ENCODE results near the gene DEDD2.

Gene DEDD2

DNA sequence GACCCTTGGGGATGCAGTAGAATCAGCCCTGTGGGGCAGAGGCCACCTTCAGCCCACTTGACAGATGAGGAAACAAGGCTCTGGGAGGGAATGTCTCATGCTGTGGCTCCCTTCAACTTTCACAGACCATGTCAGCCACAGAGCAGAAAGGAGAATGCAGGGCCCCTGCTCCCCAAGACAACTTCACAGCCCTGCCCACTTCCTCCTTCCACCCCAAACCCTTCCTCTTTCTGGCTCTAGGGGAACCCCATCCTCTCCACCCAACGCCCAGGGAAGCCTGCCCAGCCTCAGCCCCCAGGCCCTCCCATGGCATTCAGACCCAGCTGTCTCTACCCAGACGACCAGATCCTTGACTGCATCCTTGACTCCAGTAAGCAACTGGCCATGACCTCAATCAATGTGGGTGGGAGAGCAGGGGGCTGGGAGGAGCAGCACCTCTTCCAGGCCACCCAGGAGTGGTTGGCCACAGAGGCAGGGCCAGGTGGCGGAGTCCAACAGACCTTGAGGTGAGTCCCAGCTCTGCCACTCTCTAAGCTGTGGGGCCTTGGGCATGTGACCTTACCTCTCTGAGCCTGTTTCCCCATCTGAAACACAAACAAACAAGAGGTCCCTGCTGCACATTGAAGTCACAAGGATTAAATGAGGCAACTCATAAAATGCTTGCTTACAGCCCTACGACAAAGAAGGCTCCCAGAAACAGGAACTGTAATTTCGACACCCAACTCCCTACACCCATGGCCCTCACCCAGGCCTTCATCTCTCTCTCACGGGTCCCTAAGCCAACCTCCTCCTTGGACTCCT is 15.8 kb downstream of the DEDD2 start:
- Histone ChIP-seq H3K36me3 (peaks cover 81% of the 10 kb centered on the region), H4K20me1 (peaks cover 84% of the 10 kb centered on the region), H3K4me1 (peaks cover 71% of the 10 kb centered on the region), H3K27me3 (no peaks in the 10 kb centered on the region), H3K9ac (no peak overlapping the region), H3K4me3 (no peak overlapping the region), H3K4me2 (peak overlapping the region; percentile 99), H3K9me3 (no peaks in the 10 kb centered on the region), H3K27ac (peak overlapping the region; percentile 45)
- no peak for TF ChIP-seq Cebpa-rat (IDR thresholded peaks at IDR 0.05)

DNA sequence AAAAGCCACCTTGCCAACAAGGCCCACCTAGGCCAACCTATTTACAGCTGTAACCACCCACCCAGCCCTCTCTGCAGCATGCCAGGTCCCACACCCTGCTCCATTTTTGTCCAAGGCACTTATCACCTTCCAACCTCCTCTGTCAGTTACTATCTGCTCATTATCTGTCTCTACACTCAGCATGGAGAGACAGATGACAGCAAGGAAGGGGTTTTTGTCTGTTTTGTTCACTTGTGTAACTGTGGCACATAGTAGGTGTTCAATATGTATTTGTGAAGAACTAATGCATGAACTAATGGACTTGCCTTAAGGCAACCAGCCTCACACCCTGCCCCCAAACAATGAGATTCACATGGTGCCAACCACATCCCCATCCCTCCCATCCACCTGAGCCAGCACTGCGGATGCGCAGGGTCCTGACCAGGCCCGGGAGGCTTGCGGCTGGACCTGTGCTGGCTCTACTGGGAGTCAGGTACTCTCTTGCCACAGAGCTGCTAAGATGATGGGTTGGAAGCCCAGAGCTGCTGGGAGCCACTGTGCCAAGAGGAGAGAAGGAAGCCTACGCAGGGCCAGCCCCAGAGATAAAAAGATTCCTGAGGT is 17.3 kb downstream of the DEDD2 start:
- Histone ChIP-seq H3K4me1 (peaks cover 81% of the 10 kb centered on the region), H3K36me3 (peaks cover 74% of the 10 kb centered on the region), H3K27ac (peak overlapping the region; percentile 95), H3K4me2 (peak overlapping the region; percentile 99), H3K9me3 (no peaks in the 10 kb centered on the region), H3K9ac (peak overlapping the region; percentile 81), H3K27me3 (no peaks in the 10 kb centered on the region), H4K20me1 (peaks cover 69% of the 10 kb centered on the region), H3K4me3 (peak overlapping the region; percentile 62)
- TF ChIP-seq Cebpa-rat (IDR thresholded peaks at IDR 0.05): no peak

DNA sequence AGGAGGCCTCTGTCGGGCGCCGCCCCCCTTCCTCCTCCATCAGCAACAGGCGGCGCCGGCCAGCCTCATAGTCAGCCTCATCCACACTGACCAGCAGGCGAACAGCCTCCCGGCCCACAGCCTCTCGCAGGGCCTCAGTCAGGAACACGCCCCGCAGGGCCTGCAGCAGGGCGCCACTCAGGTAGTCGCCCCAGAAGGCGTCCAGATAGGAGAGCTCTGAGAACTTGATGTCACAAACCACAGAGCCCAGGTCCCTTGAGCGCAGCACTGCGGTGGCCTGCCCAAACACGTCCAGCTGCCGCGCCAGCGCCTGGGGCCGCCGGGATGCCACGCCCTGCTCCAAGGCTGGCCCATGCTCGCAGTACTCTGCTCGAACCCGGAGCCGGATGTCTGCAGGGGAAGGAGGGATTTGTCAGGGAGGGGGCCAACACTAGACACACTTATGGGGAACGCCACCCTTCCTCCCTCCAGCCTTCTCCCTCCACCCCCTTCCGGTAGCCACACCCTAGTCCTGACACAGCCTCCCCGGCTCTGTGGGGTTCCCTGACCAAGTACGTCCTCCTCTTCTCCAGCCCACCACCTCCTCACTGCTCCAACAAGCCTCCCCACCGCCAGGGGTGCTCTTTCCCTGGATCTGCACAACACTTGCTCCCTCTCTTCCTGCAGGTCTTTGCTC is 17.9 kb downstream of the DEDD2 start:
- H3K9ac ChIP-seq: peak overlapping the region; percentile 81
- H3K27me3 ChIP-seq: no peaks in the 10 kb centered on the region
- TF ChIP-seq Cebpa-rat (IDR thresholded peaks at IDR 0.05): no peak
- H4K20me1 ChIP-seq: peaks cover 64% of the 10 kb centered on the region
- peaks cover 68% of the 10 kb centered on the region for H3K36me3 ChIP-seq
- no peaks in the 10 kb centered on the region for H3K9me3 ChIP-seq
- H3K4me2 ChIP-seq: peak overlapping the region; percentile 99
- peak overlapping the region; percentile 62 for H3K4me3 ChIP-seq
- H3K27ac ChIP-seq: peak overlapping the region; percentile 95
- peaks cover 81% of the 10 kb centered on the region for H3K4me1 ChIP-seq

DNA sequence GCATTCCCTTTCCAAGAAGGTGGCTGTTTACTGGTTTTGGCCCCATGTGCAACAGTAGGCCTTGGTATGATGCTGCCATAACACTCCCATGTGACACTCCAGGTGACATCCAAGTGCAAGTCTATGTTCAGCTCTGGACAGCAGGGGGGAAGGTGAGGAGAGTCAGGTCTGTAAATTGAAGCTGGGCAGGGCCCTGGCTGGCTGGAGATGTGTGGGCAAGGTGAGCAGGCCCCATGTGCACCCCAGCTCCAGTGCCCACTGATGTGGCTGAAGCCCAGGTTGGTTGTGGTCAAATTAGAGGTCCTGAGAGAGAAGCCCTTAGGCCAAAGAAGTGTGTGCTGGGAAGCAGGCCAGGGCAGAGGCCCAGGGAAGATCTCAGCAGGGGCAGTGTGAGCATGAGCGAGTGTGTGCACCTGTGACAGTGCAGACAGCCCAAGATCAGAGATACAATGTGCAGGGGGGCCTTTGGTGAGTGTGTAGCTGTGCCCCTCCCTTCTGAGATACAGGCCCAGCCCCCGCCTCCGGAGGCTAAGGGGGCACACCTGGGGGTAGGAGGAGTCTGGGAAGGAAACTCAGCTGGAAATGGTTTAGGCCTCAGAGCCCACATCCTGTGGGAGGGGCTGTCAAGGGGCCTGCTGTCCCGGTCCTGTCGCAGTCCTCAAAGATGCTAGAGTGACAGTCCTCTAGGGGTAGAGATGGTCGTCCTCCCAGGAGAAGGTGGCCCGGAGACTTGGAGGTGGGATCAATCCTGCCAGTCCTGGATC is 18.6 kb downstream of the DEDD2 start:
- H3K4me3 ChIP-seq: peak overlapping the region; percentile 62

DNA sequence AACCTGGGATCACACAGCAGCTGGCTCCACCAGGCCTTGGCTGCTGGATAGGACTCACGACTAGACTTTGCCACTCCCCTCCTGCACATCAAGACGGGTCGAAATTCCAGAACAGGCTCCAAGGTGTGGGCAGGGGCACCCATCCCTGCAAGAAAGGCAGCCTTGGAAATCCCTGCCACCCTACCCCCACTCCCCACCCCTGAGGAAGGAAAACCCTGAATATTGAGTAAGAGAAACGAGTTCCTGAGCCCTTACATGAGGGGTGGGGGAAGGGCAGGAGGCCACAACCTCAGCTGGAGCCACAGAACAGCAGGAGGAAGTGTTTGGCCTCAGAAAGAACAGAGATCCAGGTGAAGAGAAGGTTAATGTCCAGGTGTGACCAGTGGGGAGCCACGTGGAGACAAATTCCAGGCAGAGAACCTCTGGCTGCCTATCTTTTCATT is 20.1 kb downstream of the DEDD2 start:
- Histone ChIP-seq H3K4me1 (peaks cover 68% of the 10 kb centered on the region), H3K4me3 (no peak overlapping the region), H3K9me3 (peaks cover 6% of the 10 kb centered on the region), H3K9ac (no peak overlapping the region), H3K27ac (peak overlapping the region; percentile 95), H3K36me3 (peaks cover 47% of the 10 kb centered on the region), H3K27me3 (no peaks in the 10 kb centered on the region), H3K4me2 (peak overlapping the region; percentile 99), H4K20me1 (peaks cover 43% of the 10 kb centered on the region)
- no peak for TF ChIP-seq Cebpa-rat (IDR thresholded peaks at IDR 0.05)

More for the DNA sequence above, 18.6 kb downstream of the DEDD2 start:
- Histone ChIP-seq H3K27me3 (no peaks in the 10 kb centered on the region), H3K36me3 (peaks cover 62% of the 10 kb centered on the region), H3K4me2 (peak overlapping the region; percentile 99), H4K20me1 (peaks cover 58% of the 10 kb centered on the region), H3K9me3 (no peaks in the 10 kb centered on the region), H3K4me1 (peaks cover 76% of the 10 kb centered on the region), H3K9ac (peak overlapping the region; percentile 81), H3K27ac (peak overlapping the region; percentile 95)
- no peak for TF ChIP-seq Cebpa-rat (IDR thresholded peaks at IDR 0.05)

DNA sequence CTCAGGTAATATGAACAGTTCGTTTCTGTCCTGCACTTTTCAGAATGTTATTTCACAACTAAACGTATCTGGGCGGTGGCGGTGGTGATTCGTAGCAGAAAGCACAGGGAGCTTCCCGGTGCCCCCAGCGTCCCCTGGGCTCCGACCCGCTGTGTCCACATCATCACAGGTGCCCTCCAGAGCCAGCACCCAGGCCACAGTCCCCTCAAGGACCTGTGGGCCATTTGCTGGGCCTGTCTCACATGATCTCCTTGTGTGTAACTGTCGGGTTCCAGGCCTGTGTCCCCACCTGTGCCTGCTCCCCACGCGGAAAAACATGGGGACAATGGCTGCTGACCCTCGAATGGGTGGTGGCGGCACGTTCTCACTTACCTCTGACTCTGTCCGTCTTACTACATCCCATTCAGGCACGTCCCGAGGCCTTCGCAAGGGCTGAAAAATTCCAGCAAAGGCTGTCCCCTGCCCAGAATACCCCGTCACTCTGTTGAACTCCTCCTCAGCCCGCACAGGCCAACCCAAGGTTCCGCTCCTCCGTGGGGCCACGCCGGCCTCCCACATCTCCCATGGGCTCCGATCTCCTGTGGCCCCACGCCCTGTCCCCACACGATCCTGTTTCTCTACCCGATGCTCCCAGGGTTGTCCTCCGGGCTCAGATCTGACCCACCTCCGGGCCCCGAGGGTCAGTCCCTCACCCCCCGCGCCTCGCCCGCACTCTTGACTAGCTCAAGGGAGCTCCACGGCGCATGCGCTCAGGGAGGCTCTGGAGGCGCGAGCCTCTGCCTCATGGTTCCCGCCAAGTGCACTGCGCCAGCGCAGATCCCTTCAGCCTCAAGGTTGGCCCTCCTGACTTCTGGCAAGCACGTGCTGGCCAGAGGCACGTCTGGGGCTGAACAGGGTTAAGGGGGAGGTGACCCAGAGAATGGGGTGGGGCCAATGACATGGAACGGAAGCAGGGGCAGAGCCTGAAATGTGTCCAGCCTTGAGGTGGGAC is 21.2 kb downstream of the DEDD2 start:
- TF ChIP-seq Cebpa-rat (IDR thresholded peaks at IDR 0.05): no peak
- Histone ChIP-seq H3K36me3 (peaks cover 36% of the 10 kb centered on the region), H3K27me3 (no peaks in the 10 kb centered on the region), H3K9me3 (peaks cover 6% of the 10 kb centered on the region), H3K4me2 (peak overlapping the region; percentile 99), H3K4me3 (no peak overlapping the region), H3K27ac (peak overlapping the region; percentile 95), H3K4me1 (peaks cover 57% of the 10 kb centered on the region), H4K20me1 (peaks cover 32% of the 10 kb centered on the region), H3K9ac (no peak overlapping the region)

DNA sequence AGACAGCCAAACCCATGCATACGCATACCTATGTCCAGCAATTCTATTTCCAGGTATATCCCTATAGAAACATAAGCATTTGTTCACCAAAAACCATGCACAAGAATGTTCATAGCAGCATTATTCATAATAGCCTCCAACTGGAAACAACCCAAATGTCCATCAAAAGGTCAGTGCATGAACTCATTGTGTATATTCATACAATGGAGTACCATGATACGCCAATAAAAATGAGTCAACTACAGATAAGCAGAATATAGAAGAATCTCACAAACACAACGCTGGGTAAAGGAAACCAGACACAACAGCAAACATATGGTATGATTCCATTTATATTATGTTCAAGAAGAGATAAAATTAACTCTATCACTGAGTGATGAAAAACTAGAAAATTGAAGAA is 23.8 kb downstream of the DEDD2 start:
- H3K36me3 ChIP-seq: peaks cover 23% of the 10 kb centered on the region
- no peak overlapping the region for H3K9ac ChIP-seq
- peaks cover 31% of the 10 kb centered on the region for H3K4me1 ChIP-seq
- no peak overlapping the region for H3K27ac ChIP-seq
- peaks cover 6% of the 10 kb centered on the region for H3K9me3 ChIP-seq
- no peaks in the 10 kb centered on the region for H3K27me3 ChIP-seq
- H4K20me1 ChIP-seq: peaks cover 6% of the 10 kb centered on the region
- no peak overlapping the region for H3K4me3 ChIP-seq
- H3K4me2 ChIP-seq: no peak overlapping the region
- TF ChIP-seq Cebpa-rat (IDR thresholded peaks at IDR 0.05): no peak

DNA sequence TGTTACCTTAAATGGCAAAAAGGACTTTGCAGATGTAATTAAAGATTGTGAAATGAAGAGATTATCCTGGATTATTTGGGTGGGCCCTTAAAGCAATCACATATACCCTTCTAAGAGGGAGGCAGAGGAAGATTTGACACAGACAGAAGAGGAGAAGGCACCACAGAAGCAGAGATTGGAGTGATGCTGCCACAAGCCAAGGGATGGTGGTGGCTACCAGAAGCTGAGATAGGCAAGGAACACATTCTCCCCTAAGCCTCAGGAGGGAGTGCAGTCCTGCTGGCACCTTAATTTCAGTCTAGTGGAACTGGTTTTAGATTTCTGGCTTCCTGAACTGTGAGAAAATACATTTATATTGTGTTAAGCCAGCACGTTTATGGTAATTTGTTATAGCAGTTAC is 24.2 kb downstream of the DEDD2 start:
- TF ChIP-seq Cebpa-rat (IDR thresholded peaks at IDR 0.05): no peak
- Histone ChIP-seq H3K4me1 (peaks cover 26% of the 10 kb centered on the region), H3K27ac (no peak overlapping the region), H3K9me3 (peaks cover 6% of the 10 kb centered on the region), H4K20me1 (peaks cover 2% of the 10 kb centered on the region), H3K36me3 (peaks cover 19% of the 10 kb centered on the region), H3K9ac (no peak overlapping the region), H3K4me3 (no peak overlapping the region), H3K4me2 (no peak overlapping the region), H3K27me3 (no peaks in the 10 kb centered on the region)
